ENCODE data around the gene SETD2. TPM values are rescaled to one million over a fixed set of nuclear protein-coding genes. Genes with fewer than 3 reads are reported as not detected.

SETD2 gene
- total and polyA plus RNA-seq, 8 donors: 9.3 to 96.2 (median 66.4) TPM

GRCh38 chr3:46978985-46979944 lies 184.6 kb downstream of the SETD2 start, which contains the start of gene NBEAL2:
NBEAL2 (plus strand) TSS chr3:46979666; CDS start chr3:46979862, 196 bp downstream.
- peaks cover 53 to 89% (median 84%) of the 10 kb centered on the region in 4 donors for H3K4me1 ChIP-seq
- H3K27me3 ChIP-seq: no peaks in the 10 kb centered on the region
- H3K9me3 ChIP-seq: no peaks in the 10 kb centered on the region
- peak; percentile 71 to 97 (median 91) for TF ChIP-seq POLR2AphosphoS5 (IDR thresholded peaks at IDR 0.05)
- TF ChIP-seq POLR2A (IDR thresholded peaks at IDR 0.05): peak in 2 of 4 donors; percentile 50 to 82
- no peak for TF ChIP-seq EP300 (IDR thresholded peaks at IDR 0.05)
- TF ChIP-seq CTCF (IDR thresholded peaks at IDR 0.05): peak in 1 of 7 experiments; percentile 12
- peak within 1 kb of the TSS; percentile 59 to 70 (median 66) for H3K4me3 ChIP-seq
- peaks cover 0 to 1% (median 0%) of the 10 kb centered on the region in 4 donors for H3K36me3 ChIP-seq
- 1 to 2% (median 1%) methylated on average over 11 to 73 of the region's 73 CpGs for WGBS, 5 donors
- intact Hi-C loops (cut with DNase I; ENCODE audit: low total_unique reads): no loop called here
- H3K27ac ChIP-seq: peak within 1 kb of the TSS; percentile 91 to 98 (median 95)
- DNase-seq: peak; percentile 98 to 99

- H3K36me3 ChIP-seq: no peaks in the 10 kb centered on the region
- H3K9me3 ChIP-seq: no peaks in the 10 kb centered on the region
- H3K27ac ChIP-seq: peak overlapping the region; percentile 91 to 98 (median 95)
- intact Hi-C loops (cut with DNase I; ENCODE audit: low total_unique reads): no loop called here
- DNase-seq: no peak
- 87 to 89% (median 88%) methylated on average over 9 of the region's 9 CpGs for WGBS, 5 donors
- H3K4me1 ChIP-seq: peaks cover 55 to 87% (median 85%) of the 10 kb centered on the region in 4 donors
- peak overlapping the region in 2 of 4 donors; percentile 62 to 69 for H3K4me3 ChIP-seq
- no peak for TF ChIP-seq POLR2A (IDR thresholded peaks at IDR 0.05)
- TF ChIP-seq CTCF (IDR thresholded peaks at IDR 0.05): no peak
- H3K27me3 ChIP-seq: no peaks in the 10 kb centered on the region
Measured at GRCh38 chr3:46978381-46978780, 185.5 kb downstream of the SETD2 start.

- Histone ChIP-seq H3K27ac (peak overlapping the region; percentile 8 to 98 (median 95)), H3K4me3 (no peak overlapping the region), H3K9me3 (no peaks in the 10 kb centered on the region), H3K36me3 (no peaks in the 10 kb centered on the region), H3K4me1 (peaks cover 55 to 83% (median 81%) of the 10 kb centered on the region in 4 donors), H3K27me3 (no peaks in the 10 kb centered on the region)
- no peak for DNase-seq
- intact Hi-C loops (cut with DNase I; ENCODE audit: low total_unique reads): no loop called here
- WGBS, 5 donors: 93 to 100% (median 98%) methylated on average over 5 of the region's 5 CpGs
- TF ChIP-seq POLR2AphosphoS5 (IDR thresholded peaks at IDR 0.05): no peak
- TF ChIP-seq POLR2A (IDR thresholded peaks at IDR 0.05): no peak
- no peak for TF ChIP-seq CTCF (IDR thresholded peaks at IDR 0.05)
Measured at GRCh38 chr3:46977811-46978195, 186.1 kb downstream of the SETD2 start.

- H3K4me3 ChIP-seq: peak within 1 kb of the TSS; percentile 71 to 89 (median 83)
- H3K4me1 ChIP-seq: peaks cover 51 to 83% (median 79%) of the 10 kb centered on the region in 4 donors
- H3K9me3 ChIP-seq: no peaks in the 10 kb centered on the region
- 0% methylated on average over 59 to 64 of the region's 64 CpGs for WGBS, 5 donors
- TF ChIP-seq CTCF (IDR thresholded peaks at IDR 0.05) (peak in 1 of 7 experiments; percentile 10), POLR2A (IDR thresholded peaks at IDR 0.05) (peak in 2 of 4 donors; percentile 51 to 90), POLR2AphosphoS5 (IDR thresholded peaks at IDR 0.05) (peak; percentile 22 to 89 (median 83)), EP300 (IDR thresholded peaks at IDR 0.05) (no peak)
- peaks cover 0 to 1% (median 0%) of the 10 kb centered on the region in 4 donors for H3K36me3 ChIP-seq
- peak; percentile 96 to 99 for DNase-seq
- peak within 1 kb of the TSS; percentile 95 to 98 (median 96) for H3K27ac ChIP-seq
- intact Hi-C loops (cut with DNase I; ENCODE audit: low total_unique reads): no loop called here
- no peaks in the 10 kb centered on the region for H3K27me3 ChIP-seq
Measured at GRCh38 chr3:46976326-46977190, 187.4 kb downstream of the SETD2 start, which contains the start of gene CCDC12. CCDC12 (minus strand) TSS chr3:46976745; CDS start chr3:46976732, 13 bp downstream.

Measured in stomach (tissue), 9 donors.